HG03025 (cell line): ENCODE results near the gene NPDC1.
"Not testable (repeated sequence)": the region's sequence is repeated elsewhere in the genome, so short reads cannot be mapped to it uniquely, and the experiment has no call there.

Experiments
- ATAC-seq: cut with Tn5 transposase; IDR thresholded peaks from one replicate; pipeline ENCODE4 v1.9.1; 2021; ENCODE audit warnings: mild to moderate bottlenecking, moderate library complexity; ENCODE audit not compliant: unreplicated experiment, low FRiP score

The NPDC1 gene

DNA sequence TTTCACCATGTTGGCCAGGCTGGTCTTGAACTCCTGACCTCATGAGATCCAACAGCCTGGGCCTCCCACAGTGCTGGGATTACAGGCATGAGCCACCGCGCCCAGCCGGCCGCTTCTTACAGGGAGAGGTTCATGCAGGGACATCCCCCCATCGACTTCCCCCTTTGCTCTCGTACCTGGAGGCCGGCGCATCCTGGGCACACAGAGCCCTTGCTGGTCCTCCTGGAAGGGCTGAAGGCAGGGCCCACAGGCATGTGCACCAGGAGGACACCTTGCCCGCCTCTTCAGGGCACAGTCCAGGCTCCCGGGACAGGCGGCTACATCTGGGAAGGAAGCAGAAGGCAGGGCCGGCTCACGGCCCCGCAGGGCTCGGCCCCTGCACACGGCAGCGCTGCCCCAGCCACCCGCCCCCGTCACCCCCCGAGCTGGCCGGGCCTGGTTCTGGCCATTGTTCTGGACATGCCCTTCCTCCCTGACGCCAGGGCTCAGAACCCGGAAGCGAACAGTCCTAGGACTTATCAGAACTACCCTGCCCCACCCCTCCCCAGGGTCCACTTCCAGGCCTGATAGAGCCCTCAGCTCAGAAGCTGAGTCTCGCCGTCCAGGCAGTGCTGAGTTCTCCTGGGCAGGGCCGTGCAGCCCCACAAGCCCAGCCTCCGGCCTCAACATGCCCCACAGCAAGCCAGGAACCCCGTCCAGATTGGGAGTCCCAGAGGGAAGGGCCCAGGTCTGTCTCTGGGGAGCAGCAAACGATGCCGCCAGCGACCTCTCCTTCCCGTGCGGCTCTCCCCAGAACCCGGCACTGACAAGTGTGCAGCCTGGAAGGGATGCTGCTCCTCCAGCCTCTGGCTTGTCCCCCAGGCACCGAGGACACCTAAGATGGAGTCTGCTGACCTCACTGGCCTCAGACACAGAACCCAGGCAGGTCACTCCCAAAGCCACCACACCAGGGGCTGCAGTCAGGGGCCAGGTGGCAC is 2.9 kb downstream of the NPDC1 start:
- ATAC-seq = no peak

DNA sequence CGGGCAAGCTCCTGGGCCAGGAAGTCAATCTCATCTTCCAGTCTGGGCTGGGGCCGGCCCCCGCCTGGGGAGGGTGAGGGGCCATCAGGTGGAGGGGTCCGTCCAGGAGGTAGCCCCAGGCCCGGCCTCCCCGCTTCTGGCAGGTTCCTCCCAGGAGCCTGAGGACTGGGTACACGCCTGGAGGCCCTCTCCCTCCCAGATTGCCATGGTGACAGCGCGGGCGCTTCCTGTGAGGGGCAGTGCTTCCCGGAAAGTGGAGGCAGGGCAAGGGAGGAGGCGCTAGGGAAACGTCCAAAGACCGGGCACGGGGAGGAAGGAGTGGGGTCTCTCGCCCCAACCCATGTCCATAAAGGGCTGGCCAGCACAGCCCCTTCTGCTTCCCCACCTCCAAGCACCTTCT is 4.9 kb downstream of the NPDC1 start:
- ATAC-seq = no peak

DNA sequence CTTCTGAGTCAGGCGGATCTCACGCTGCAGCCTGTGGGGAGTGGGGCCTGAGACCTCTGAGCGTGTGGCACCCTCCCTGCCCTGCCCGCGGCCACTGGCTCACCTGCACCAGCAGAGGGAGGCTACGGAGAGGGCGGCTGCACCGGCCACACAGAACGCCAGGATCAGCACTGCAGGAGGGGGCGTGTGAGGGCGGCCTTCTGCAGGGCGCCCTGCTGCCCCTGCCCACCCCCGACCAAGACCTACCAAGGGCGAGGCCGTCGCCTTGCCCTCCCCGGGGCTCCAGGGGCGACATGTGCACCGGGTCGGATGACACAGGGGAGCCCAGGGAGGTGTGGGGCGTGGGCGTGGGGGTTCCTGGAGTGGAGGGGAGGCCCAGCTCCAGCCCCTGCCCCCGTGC is 5.4 kb downstream of the NPDC1 start:
- no peak for ATAC-seq

DNA sequence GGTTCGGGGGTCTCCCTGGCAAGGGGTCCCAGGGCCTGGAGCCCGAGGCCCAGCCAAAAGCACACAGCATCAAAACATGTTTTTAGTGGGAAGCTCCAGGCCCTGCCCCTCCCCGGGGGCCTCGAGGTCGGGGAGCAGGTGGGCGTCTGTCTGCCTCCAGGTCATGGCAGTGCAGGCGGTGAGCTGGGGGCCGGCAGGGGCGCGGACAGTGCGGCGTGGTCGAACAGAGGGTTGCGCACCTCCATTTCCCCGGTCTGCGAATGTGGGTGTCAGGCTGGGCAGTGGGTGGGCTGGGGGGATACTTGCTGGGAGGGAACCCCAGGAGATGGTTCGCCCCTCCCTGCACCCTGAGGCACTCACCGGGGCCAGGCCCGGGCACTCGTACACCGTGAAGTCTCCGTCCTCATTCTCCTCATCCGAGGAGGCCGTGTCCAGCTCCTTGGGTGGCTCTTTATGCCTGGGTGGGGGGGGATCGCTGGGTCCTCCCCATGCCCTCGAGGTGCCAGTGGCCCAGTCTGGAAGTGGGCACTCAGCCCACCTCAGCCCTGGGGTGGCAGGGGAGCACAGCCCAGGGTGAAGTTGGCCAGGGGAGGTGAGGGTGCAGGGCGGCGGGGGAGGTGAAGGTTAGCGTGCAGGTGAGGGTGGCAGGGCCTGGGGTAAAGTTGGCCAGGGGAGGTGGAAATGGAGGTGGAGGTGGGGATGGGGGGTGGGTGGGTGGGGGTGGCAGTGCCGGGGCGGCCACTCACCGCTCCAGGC is 6.2 kb downstream of the NPDC1 start:
- no peak for ATAC-seq

DNA sequence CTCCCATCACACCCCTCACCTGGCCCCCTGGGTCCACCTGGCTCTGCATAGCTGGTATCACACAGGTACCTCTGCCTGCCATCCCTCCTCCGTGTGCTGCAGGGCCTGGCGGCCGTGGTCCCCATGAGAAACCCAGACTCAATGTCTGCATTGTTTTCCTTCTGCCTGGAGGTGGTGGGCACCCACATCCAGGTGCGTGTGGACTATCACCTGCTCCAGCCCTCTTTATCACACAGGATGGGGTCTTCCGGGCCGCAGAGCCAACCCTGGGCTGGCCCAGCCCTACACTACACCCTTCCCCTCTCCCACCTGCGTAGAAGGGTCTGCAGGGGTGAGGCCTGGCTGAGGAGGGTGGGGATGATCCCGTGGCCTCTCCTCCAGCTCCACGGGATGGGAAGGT is 7.1 kb downstream of the NPDC1 start:
- ATAC-seq = no peak

DNA sequence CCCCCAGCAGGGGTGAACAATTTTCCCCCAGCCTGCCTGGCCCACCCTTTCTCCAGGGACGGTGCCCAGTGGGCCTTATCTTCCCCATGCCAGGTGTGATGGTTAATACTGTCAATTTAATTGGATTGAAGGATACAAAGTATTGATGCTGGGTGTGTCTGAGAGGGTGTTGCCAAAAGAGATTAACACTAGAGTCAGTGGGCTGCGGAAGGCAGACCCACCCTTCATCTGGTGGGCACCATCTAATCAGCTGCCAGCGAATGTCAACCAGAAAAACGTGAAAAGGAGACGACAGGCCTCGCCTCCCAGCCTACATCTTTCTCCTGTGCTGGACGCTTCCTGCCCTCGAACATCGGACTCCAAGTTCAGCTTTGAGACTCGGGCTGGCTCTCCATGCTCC is 8.5 kb downstream of the NPDC1 start:
- no peak for ATAC-seq

DNA sequence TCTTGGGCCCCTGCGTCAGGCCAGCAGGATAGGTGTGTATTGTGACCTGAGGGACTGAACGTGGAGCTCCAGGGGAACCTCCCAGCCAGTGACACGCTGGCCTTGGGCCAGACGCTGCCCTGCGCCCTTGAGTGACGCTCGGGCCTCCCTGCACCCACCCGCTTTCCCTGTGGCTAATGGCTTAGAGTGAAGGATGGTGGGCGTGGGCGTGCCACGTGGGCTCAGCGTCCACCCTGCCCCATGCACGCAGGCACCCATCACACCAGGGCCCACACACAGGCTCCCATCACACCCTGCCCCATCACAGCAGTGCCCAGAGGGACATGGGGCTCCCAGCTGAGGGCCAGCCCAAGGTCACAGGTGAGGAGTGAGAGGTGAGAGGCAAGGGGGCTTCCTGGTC is 8.9 kb downstream of the NPDC1 start:
- ATAC-seq = no peak

DNA sequence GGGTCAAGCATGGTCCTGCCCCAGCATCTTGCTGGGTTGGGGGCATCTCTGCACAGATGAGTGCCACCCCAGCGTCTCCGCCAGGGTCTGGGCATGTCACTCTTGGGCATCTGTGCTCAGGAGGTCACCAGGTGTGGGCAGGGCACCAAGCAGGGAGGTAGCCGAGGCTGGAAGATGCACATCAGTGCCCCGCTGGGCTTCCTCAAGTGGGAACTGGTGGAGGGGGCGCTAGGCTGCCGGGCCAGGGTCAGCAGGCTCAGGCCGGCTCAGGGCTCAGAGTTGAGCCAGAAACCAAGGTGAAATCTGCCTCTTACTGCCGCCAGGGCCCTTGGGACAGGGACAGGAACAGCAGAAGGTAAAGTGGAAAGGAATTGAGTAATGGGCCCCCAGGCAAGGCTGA is 10.0 kb downstream of the NPDC1 start:
- ATAC-seq = no peak

DNA sequence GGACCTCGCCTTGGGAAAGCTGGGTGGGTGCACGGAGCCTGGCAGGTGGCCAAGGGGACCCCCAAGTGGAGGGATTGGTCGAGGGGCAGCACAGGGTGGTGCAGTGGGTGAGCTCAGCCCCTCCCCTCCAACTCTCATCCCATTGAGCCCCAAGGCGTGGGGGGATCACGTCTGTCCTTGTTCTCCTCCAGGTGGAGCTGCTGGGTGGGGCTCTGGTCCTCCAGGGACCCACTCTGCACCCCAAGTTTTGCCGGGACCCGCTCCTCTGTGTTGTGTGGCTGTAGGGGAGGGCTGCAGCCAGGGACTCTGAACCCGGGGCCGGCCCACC is 10.5 kb downstream of the NPDC1 start:
- no peak for ATAC-seq

DNA sequence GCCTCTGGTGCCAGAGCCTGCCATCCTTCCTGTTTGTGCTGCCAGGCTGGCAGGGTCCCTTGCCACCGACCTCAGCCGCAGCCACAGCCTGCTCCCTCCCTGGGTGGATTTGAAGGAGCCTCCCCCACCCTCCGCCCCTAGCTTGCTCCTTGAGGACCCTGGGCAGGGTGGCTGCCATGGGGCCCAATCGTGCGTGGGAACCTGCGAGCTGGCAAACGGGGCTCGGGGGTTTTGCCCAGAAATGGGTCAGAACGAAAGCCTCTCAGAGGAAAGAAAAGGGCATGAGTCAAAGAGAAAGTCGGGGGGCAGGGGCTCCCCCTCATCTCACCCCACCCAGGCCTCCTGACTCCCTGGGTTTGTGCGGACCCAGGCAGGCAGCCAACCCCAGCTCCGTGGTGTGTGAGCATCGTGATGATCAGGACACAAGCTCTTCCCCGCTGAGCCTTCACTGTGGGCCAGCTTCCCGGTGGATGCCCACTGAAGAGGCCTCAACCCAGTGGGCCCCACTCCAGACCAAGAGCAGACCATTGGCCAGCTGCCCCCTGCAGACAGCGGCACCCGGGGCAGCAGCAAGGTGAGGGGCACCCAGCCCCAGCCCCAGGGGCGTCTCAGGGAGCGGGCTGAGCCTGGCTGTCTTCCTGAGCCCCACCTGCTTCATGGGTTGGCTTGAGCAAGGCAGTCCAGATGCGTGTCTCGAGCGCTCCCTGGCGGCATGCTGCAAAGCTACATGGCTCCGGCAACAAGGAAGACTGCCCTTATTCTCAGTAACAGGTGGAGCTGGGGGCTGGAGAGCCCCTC is 11.1 kb downstream of the NPDC1 start:
- ATAC-seq = no peak

DNA sequence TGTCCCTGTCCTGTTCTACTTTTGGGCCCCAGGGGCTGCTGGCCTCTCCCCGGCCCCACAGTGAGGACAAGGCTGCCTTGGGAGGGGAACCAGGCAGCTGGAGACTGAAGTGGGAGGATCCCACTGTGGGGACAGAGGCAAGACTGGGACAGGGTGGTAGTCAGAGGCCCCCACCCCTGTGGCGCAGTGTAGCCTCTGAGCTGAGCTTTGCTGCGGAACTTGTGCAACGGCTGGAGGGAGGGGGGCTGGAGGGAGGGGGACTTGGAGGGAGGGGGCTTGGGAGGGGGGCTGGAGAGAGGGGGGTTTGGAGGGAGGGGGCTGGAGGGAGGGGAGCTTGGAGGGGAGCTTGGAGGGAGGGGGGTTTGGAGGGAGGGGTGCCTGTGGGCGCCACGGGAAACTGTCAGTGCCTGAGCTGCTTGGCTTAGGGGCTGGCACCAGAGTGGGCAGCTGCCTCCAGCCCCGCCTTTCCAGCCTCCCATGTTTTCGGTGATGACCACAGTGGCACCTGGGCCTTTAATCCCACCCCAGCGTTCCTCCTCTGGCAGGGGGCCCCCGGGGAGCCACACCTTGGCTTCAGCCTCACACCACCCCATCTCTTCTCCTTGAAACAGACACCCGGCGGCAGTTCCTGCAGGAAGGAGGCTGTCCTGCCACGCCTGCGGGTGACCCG is 11.8 kb downstream of the NPDC1 start:
- no peak for ATAC-seq

DNA sequence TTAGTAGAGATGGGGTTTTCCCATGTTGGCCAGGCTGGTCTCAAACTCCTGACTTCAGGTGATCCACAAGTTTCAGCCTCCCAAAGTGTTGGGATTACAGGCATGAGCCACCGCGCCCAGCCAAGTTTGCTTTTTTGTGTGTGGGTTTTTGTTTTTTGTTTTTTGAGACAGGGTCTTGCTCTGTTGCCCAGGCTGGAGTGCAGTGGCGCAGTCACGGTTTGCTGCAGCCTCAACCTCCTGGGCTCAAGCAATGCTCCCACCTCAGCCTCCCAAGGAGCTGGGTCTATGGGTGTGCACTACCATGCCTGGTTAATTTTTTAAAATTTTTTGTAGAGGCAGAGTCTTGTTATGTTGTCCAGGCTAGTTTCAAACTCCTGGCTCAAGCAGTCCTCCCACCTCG is 12.5 kb downstream of the NPDC1 start:
- ATAC-seq = not testable (repeated sequence)

DNA sequence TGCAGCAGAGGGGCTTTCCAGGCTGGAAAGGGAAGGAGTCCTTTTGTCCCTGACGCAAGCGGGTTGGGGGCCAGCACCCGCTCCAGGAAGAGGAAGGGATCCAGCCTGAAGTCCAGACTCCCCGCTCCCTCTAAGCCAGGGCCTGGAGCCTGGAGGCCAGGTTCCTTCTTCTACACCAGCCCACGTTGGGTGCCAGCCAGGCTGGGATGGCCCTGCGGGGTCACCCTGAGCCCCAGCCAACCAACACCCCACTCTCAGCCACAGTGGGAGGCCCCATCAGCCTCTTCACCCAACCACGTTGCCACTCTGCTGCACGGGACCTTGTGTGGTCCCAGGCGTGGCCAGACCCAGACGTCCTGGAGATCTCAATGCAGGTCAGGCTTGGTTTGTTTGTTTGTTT is 13.1 kb downstream of the NPDC1 start:
- no peak for ATAC-seq

DNA sequence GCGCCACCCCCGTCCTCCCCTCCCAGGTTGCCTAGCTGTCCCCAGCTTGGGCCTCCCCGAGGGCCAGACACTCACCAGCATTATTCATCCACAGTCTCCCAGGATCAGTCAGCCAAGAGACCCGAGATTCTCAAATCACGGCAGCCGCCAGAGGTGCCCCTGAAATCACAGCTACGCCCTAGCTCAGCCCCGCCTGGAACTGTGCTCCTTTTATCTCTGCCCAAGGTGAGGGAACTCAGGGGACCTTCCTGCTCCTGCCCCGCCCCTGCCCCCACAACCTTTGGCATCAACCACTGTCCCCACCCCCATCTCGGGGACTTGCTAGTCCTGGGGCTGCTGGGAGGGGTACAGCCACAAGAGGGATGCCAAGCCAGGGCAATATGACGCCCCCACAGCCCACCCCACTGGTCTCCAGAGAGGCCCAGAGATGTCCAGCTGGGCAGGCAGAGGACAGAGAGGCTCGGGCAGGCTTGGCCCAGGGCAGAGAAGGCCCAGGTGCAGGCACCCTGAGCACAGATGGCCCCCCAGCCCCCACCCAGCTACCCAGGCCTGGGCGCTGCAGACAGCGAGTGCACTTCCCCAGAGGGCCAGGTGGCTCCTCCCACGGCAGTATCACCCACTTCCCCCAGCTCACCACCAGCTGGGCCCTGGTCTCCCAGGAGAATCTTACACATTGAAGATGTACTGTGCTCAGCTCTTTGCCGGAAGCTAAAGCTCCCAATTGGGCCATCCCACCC is 13.9 kb downstream of the NPDC1 start, which contains the start of gene FUT7:
TSS of gene FUT7 (minus strand) at position 185 of the 737 bp plus-strand sequence. CDS start at position 88, 97 bp downstream.
- ATAC-seq = no peak

DNA sequence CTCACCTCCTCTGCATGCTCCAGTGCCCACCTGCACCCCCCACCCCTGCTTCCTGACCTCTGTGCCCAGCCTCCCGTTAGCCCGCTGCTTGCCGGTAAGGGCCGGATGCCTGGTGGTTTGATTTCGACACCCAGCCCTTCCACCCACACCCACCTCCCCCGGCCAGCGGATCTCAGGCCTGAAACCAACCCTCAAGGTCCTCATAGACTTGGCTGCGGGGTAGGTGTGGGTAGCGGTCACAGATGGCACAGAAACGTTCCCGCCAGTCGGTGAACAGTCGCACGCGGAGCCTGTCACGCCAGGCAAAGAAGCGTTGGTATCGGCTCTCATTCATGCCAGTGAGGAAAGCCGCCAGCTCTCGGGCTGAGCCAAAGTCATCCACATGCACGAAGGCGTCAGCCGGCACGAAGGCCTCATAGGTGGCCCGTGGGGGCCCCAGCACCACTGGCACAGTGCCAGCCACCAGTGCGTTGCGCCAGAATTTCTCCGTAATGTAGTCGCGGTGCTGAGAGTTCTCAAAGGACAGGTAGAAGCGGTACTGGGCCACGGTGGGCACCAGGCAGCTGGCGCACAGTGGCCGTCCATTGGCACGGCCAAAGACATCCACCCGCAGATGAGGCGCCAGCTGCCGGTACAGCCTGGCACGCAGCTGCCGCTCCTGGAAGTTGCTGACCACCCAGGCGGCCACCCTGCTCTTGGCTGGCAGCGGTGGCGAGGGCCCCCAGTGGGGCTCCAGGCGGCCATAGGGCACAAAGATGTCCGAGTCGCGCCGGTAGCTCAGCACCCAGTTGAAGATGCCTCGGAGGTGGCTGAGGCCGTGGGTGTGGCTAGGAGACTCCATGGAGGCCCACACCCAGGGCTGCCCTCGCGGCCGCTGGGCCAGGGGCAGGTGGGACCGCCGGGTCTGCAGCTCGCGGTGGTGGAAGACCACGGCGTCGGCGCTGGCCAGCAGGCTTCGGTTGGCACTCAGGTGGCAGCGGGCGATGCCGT is 15.1 kb downstream of the NPDC1 start:
- no peak for ATAC-seq

DNA sequence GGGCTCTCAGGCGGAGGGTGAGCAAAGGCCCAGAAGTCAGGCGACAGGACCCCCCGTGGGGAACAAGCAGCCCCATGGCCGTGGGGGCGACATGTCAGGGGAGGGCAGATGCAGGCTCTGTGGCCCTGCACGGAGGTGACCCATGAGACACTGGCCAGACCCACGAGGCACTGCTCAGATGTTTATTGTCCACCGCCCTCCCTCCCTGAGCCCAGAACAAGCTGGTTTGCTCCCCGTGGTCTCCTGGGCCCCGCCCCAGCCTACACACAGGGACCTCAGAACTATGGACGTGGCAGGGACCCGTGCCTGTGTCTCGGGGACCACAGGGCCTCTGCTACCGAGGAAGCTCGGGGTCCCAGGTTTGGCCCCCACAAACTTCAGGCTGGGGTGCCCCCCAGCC is 16.0 kb downstream of the NPDC1 start:
- ATAC-seq = no peak

DNA sequence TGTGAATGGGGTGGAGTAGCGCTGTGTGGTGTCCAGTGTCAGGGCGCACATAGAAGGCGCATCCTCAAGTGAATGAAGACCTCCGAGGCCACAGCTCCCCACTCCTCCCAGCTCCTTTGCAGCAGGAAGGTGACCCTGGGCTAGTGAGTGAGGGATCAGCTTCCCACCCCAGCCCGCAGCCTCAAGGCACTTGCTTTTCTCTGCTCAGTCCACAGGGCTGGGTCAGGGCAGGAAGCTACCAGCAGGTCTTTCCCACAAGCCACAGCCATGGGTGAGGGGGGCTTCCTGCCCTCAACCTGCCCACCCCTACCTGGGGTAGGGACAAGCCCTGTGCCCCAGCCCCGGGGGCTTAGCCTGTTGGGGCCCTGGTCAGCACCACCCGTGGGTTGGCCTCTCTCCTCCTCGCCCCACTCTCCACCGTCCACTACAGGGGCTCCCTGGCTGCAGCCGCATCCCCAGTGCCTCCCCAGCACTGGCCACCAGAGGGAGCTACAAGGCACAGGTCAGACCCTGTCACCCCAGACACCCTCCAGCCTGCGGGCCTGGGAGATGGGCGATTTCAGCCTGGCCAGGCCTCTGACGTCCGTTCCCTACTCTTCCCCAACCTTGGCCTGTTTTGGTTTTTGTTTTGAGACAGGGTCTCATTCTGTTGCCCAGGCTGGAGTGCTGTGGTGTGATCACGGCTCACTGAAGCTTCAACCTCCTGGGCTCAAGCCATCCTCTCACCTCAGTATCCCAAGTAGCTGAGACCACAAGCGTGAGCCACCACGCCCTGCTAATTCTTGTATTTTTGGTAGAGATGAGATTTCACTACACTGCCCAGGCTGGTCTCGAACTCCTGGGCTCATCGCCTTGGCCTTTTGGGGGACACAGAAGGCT is 16.7 kb downstream of the NPDC1 start:
- no peak for ATAC-seq
